Thyroid gland (tissue), 4 donors: ENCODE results near the gene GTF3C2.

Experiments
- CTCF ChIP-seq, 6 experiments: fragments of 200-600 bp in 3 of 6; fragments of 450-650 bp in 3 of 6; sonication (generic) in 3 of 6; IDR thresholded peaks; one replicate each; pipeline ENCODE4 v1.5.1; 2016 to 2019; ENCODE audit warnings: antibody characterized with exemption in 6 of 6, mild to moderate bottlenecking in 2 of 6, inconsistent platforms in 1 of 6, moderate library complexity in 1 of 6
- POLR2A ChIP-seq, 2 donors: fragments of 450-650 bp; IDR thresholded peaks; one replicate each; pipeline ENCODE4 v1.6.1; 2017; ENCODE audit warnings: antibody characterized with exemption in 2 of 2, mild to moderate bottlenecking in 2 of 2, moderate library complexity in 1 of 2

DNA sequence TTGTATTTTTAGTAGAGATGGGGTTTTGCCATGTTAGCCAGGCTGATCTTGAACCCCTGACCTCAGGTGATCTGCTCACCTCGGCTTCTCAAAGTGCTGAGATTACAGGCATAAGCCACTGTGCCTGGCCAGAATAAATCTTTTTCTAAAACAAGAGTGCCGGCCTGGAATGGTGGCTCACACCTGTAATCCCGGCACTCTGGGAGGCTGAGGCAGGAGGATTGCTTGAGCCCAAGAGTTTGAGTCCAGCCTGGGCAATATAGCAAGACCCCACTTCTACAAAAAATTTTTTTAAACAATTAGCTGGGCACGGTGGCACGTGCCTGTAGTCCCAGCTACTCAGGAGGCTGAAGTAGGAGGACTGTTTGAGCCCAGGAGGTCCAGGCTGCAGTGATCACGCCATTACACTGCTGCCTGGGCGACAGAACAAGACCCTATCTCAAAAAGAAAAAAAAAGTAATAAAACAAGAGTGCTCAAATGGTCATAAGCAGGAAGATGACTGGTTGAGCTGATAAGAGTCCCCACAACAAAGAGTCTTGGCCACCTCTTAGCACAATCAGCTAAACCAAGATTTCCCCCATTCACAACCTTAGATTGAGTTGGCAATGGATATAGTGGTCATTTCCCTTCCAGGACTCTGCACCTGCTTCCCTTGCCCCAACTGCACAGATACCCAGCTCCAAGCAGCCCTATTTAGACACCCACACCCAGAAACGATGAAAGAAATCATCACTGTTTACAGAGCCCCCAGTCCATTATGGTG, 42.5 kb downstream of the GTF3C2 start:
- TF ChIP-seq POLR2A (IDR thresholded peaks at IDR 0.05) (no peak), CTCF (IDR thresholded peaks at IDR 0.05) (no peak)
